Activated naive CD8-positive, alpha-beta T cell treated with anti-CD3 and anti-CD28 coated beads for 36 hours (primary cell): ENCODE data around the gene VPS13D. TPM values are rescaled to one million over a fixed set of nuclear protein-coding genes. Genes with fewer than 3 reads are reported as not detected.
"Not testable (repeated sequence)": the region's sequence is repeated elsewhere in the genome, so short reads cannot be mapped to it uniquely, and the experiment has no call there.

Source experiments
- DNase-seq: peaks from one replicate; pipeline ENCODE4 v3.0.0; 2021
- H3K27ac Mint-ChIP-seq: one replicate; pipeline ENCODE4 v1.8.0; 2022; ENCODE audit warnings: mild to moderate bottlenecking, moderate library complexity, mixed read lengths
- H3K27me3 Mint-ChIP-seq: one replicate; pipeline ENCODE4 v1.8.0; 2022; ENCODE audit warnings: mild to moderate bottlenecking, mixed read lengths
- H3K36me3 Mint-ChIP-seq: one replicate; pipeline ENCODE4 v1.8.0; 2021; ENCODE audit warnings: mild to moderate bottlenecking, mixed read lengths
- H3K4me1 Mint-ChIP-seq: one replicate; pipeline ENCODE4 v1.8.0; 2021; ENCODE audit warnings: mixed read lengths
- H3K4me3 Mint-ChIP-seq: one replicate; pipeline ENCODE4 v1.8.0; 2022; ENCODE audit warnings: mild to moderate bottlenecking, moderate library complexity, mixed read lengths
- H3K9me3 Mint-ChIP-seq: one replicate; pipeline ENCODE4 v1.8.0; 2022; ENCODE audit warnings: mixed read lengths
- total RNA-seq, 2 experiments: library from RNA; stranded (reverse); gene quantifications; one replicate each; pipeline ENCODE4 v1.2.3, GENCODE V29; 2021

Gene VPS13D
- total RNA-seq, 2 experiments from 2014 or later: 27.7 to 29.1 TPM

DNA sequence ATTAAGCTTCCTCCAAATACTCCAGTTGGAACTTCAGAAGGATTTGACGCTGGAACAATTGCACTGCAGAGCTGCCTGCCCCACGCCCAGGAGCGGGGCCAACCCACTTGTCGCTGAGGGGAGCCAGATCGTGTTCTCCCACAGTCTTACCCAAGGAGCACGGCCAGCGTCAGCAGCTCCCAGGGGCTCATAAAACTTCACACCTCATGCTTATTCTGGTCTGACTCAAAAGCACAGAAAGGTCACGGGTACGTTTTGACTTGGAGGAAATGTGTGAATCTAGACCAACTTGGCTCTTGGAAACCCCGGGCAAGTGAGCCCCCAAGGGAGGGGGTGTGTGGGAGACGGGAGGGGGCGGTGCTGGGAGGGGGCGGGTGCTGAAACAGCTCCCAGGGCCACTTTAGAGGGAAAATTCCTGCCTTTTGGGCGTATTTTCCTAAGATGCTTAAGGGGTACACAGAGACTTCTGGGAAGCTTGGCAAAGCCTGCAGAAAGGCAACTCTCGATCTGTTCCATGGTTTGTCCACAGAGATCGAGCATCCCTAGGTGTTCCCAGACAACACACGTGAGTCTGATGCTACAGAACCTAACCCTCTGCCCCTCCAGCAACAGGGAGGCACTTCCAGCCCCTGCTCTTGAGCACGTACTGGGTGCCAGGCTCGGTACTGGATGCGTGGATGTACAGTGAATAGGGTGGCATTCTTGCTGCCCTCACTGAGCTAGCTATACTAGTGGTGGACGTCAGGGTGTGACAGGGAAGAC is 289.3 kb downstream of the VPS13D start:
- H3K27me3 Mint-ChIP-seq: no peaks in the 10 kb centered on the region
- H3K36me3 Mint-ChIP-seq: peaks cover 39% of the 10 kb centered on the region
- H3K4me1 Mint-ChIP-seq: peaks cover 43% of the 10 kb centered on the region
- peak overlapping the region; percentile 26 for H3K4me3 Mint-ChIP-seq
- peaks cover 1% of the 10 kb centered on the region for H3K9me3 Mint-ChIP-seq
- peak overlapping the region; percentile 83 for H3K27ac Mint-ChIP-seq
- peak; percentile 78 for DNase-seq

DNA sequence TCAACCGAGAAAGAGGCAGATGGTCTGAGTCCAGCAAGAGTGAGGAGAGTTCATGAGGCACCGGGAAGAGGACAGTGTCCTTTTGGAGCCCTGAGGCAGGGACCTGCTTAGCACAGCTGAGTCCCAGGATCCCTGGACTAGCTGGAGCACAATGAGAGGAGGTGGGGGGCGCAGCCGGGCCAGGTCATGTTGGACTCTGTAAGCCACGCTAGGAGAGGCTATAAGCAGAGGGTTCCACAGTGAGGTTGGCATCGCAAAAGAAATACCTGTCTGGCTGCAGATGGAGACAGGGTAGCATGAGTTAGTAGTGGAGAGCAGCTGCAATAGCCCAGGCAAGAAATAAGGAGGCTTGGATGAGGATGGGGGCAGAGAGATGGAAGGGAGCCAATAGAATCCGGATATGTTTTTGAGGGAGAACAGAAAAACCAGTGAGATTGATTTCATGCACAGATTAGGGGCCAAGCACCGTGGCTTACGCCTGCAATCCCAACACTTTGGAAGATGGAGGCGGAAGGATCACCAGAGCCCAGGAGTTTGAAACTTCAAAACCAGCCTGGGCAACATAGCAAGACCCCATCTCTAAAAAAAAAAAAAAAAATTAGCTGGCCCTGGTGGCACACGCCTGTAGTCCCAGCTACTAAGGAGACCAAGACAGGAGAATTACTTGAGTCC is 290.0 kb downstream of the VPS13D start:
- Mint-ChIP-seq H3K4me3 (no peak overlapping the region), H3K27ac (peak overlapping the region; percentile 47), H3K36me3 (peaks cover 35% of the 10 kb centered on the region), H3K4me1 (peaks cover 35% of the 10 kb centered on the region), H3K27me3 (no peaks in the 10 kb centered on the region), H3K9me3 (peaks cover 4% of the 10 kb centered on the region)
- no peak for DNase-seq

DNA sequence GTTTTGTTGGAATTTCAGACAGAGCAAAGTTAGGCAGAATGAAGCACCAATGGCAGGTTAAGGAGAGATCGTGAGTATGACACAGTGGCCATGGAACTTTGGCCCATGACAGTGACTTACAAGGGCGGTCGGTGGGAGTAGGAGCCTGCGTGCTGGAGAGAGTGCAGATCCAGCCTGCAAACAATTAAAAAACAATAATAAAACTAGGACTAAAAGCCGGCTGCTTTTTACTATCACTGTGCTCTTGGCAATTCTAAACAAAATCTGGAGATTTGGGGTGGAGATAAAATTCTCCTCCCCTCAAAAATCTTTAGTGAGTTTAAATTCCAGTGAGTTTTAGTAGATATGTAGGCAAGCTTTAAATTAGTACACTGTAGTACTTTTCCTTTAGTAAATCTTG is 291.3 kb downstream of the VPS13D start:
- peaks cover 4% of the 10 kb centered on the region for H3K9me3 Mint-ChIP-seq
- no peak for DNase-seq
- H3K4me3 Mint-ChIP-seq: no peak overlapping the region
- peaks cover 32% of the 10 kb centered on the region for H3K36me3 Mint-ChIP-seq
- H3K27me3 Mint-ChIP-seq: no peaks in the 10 kb centered on the region
- peaks cover 35% of the 10 kb centered on the region for H3K4me1 Mint-ChIP-seq
- no peak overlapping the region for H3K27ac Mint-ChIP-seq

DNA sequence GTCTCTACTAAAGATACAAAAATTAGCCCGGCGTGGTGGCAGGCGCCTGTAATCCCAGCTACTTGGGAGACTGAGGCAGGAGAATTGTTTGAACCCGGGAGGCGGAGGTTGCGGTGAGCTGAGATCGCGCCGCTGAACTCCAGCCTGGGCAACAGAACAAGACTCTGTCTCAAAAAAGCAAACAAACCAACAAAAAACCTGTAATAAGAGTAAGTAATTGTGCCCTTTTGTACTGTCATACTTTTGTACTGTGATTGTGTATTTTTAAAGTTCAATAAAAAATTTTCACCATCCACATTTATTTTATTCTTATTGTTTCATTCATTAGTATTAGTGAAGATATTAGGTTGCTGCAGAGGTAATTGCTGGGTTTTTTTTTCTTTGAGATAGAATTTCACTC is 292.9 kb downstream of the VPS13D start:
- DNase-seq, H3K27ac Mint-ChIP-seq, H3K4me3 Mint-ChIP-seq, H3K9me3 Mint-ChIP-seq, H3K27me3 Mint-ChIP-seq: not testable (repeated sequence)
- H3K36me3 Mint-ChIP-seq: peaks cover 25% of the 10 kb centered on the region
- H3K4me1 Mint-ChIP-seq: peaks cover 27% of the 10 kb centered on the region

DNA sequence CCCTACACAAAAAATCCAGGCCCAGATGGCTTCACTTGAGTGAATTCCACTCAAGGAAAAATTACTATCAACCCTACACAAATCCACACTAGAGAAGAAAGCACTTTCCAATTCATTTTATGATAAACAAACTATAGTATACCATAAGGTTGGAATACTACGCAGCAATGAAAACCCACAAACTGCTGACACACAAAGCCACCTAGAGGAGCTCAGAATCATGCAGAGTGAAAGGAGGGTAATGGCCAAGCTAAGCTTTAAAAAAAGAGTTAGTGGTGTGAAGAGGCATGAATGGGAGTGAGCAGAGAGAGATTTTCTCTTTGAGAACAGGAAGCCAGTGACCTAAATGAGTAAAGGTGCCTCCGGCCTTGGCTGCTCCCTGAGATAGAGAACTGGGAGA is 294.4 kb downstream of the VPS13D start:
- H3K27me3 Mint-ChIP-seq: no peaks in the 10 kb centered on the region
- H3K9me3 Mint-ChIP-seq: peaks cover 4% of the 10 kb centered on the region
- peaks cover 22% of the 10 kb centered on the region for H3K36me3 Mint-ChIP-seq
- DNase-seq: no peak
- H3K27ac Mint-ChIP-seq: no peak overlapping the region
- no peak overlapping the region for H3K4me3 Mint-ChIP-seq
- peaks cover 15% of the 10 kb centered on the region for H3K4me1 Mint-ChIP-seq

DNA sequence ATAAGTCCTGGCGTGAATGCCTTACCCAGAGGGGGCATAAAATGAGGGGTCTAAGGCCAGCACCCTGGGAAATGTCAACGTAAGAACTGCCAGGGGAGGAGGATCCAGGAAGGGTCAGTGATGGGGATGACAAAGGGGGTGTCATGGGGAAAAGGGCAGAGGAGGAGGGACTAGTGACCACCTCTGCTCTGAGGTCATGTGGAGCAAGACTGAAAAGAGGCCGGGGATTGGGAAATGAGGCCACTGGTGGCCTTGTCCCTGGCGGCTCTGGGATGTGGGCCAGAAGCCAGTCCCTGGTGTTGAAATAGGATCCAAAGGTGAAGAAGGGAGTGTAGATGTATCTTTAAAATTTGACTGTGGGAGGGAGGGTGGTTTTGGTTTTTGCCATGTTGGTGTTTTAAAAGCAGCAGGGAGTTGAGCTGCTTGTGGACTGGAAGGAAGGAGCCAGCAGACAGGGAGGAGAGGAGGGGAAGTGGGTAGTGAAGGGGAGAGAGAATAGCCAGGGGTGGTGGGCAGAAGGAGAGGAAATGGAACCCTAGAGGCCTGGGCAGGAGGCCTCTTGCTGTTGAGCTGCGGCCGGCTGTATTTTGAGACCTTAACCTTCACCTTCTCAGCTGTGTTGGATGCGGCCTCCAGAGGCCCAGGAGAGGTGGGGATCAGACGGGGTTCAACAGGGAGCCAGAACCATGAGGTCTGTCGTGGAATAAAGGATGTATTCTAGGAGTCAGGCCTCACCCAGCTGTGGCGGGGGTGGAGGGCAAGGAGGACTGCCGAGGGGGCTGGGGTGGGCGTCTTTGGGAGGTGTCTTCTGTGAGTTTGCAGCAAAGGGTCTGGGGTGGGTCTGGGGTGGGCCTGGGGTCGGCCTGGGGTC is 295.7 kb downstream of the VPS13D start:
- H3K36me3 Mint-ChIP-seq: peaks cover 13% of the 10 kb centered on the region
- H3K9me3 Mint-ChIP-seq: peaks cover 4% of the 10 kb centered on the region
- no peak for DNase-seq
- no peak overlapping the region for H3K4me3 Mint-ChIP-seq
- peak overlapping the region; percentile 52 for H3K27ac Mint-ChIP-seq
- peaks cover 10% of the 10 kb centered on the region for H3K4me1 Mint-ChIP-seq
- H3K27me3 Mint-ChIP-seq: no peaks in the 10 kb centered on the region

DNA sequence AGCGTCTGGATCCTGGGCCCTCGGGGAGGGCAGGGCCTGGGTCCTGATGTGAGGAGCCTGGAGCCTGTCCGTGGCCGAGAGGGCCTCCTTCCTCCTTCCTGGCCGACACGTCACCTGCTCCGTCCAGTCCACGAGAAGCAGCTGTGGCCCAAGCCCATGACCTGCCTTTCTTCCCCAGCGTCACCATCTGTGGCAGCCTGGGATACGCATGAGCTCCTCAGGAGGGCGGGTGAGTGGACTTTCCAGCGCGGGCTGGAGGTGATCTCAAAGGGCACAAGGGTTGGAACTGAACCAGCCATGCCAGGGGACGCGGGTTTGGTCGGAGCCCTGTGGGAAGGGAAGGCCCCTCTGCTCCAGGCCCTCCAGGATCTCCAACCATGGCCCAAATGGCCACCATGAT is 297.7 kb downstream of the VPS13D start:
- no peak for DNase-seq
- Mint-ChIP-seq H3K4me3 (no peak overlapping the region), H3K36me3 (peaks cover 11% of the 10 kb centered on the region), H3K27ac (no peak overlapping the region), H3K9me3 (peaks cover 4% of the 10 kb centered on the region), H3K4me1 (peaks cover 10% of the 10 kb centered on the region), H3K27me3 (no peaks in the 10 kb centered on the region)

DNA sequence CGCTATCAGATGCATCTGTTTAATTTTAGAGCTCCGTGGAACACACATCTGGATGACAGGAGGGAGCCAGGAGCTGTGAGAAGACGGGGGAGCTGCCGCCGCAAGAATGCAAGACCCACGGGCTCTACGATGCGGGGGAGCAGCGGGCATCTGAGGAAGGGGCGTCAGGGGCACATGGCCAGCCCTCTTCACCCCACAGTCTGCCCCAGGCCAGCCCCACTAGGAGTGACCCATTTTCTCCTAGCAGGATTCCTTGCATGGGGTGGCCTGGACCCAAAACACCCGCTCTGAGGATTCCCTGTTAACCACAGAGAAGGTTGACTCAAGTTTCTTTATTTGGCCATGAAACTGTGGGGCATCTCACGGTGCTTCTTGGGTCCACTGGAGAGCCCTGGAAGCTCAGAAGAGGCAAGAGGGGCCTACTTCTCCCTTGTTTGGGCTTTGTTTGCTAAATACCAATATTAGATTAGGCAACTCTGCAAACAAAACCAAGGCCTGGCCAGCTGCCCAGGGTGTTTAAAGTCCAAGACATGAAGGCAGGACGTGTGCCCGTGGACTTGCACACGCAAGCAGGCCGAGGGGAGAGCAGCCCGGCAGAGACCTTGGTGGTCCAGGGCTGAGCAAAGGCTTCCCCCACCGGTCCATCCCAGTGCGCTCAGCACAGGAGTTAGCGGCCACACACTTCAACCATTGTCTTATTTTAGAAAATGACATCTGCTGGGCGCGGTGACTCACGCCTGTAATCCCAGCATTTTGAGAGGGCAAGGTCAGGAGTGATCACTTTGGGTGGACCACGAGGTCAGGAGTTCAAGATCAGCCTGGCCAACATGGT is 298.4 kb downstream of the VPS13D start:
- H3K4me3 Mint-ChIP-seq: no peak overlapping the region
- DNase-seq: no peak
- H3K4me1 Mint-ChIP-seq: peaks cover 10% of the 10 kb centered on the region
- H3K9me3 Mint-ChIP-seq: peaks cover 4% of the 10 kb centered on the region
- H3K27ac Mint-ChIP-seq: no peak overlapping the region
- peaks cover 9% of the 10 kb centered on the region for H3K36me3 Mint-ChIP-seq
- no peaks in the 10 kb centered on the region for H3K27me3 Mint-ChIP-seq

DNA sequence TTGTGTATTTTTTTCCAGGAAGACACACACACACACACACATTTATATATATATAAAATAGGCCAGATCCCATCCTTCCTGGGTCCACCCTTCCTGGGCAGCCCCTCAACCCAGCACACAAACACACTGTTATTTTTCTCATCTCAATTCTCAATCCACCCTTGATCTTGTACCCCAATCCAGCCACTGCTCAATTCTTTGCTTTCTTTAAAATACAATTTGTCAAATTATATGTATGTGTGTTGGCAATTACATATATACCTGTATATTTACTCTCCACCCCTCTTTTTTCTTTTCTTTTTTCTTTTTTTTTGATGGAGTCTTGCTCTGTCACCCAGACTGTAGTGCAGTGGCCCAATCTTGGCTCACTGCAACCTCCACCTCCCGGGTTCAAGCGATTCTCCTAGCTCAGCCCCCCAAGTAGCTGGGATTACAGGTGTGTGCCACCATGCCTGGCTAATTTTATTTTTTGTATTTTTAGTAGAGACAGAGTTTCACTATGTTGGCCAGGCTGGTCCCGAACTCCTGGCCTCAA is 299.9 kb downstream of the VPS13D start:
- Mint-ChIP-seq H3K4me3 (no peak overlapping the region), H3K4me1 (peaks cover 13% of the 10 kb centered on the region), H3K27ac (no peak overlapping the region), H3K27me3 (no peaks in the 10 kb centered on the region), H3K36me3 (peaks cover 3% of the 10 kb centered on the region), H3K9me3 (no peaks in the 10 kb centered on the region)
- no peak for DNase-seq

DNA sequence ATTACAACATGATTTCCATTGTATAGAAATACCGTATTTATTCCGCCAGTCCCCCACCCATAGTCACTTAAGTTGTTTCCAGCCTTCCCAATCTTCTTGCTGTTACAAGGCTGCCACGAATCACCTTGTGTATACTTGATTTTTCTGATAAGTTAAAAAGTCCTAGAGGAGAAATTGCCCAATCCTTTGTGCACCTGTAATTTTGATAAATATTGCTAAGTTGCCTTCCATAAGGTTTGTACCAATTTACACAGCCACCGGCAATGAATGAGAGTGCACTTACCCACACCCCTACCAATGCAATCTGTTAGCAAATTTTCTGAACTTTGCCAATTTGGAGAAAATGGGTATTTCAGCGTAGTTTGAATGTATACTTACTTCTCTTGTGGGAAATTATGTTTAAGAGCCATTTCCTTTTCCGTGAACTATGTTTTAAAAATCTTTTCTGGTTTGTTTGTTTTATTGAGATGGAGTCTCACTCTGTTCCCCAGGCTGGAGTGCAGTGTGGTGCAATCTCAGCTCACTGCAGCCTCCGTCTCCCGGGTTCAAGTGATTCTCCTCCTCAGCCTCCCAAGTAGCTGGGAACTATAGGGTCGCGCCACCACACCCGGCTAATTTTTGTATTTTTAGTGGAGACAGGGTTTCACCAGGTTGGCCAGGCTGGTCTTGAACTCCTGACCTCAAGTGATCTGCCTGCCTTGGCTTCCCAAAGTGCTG is 300.8 kb downstream of the VPS13D start:
- Mint-ChIP-seq H3K4me1 (peaks cover 10% of the 10 kb centered on the region), H3K4me3 (no peak overlapping the region), H3K27ac (no peak overlapping the region), H3K9me3 (peaks cover 5% of the 10 kb centered on the region), H3K27me3 (no peaks in the 10 kb centered on the region), H3K36me3 (peaks cover 5% of the 10 kb centered on the region)
- no peak for DNase-seq

DNA sequence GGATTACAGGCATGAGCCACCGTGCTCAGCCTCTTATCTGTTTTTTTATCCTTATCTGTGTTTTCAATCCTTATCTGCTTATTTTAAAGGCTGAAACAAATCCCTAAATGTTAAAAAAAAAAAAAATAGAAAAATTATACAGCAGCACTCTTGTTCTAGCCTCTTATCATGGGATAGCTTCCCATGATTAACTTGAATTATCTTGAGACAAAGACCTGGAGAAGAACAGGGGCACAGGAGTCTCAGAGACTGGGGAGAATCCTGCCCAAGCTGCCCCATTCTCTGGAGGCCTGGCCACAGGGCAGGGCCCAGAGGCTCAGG is 301.3 kb downstream of the VPS13D start:
- H3K27me3 Mint-ChIP-seq: no peaks in the 10 kb centered on the region
- H3K36me3 Mint-ChIP-seq: peaks cover 7% of the 10 kb centered on the region
- H3K4me1 Mint-ChIP-seq: peaks cover 10% of the 10 kb centered on the region
- no peak overlapping the region for H3K27ac Mint-ChIP-seq
- H3K9me3 Mint-ChIP-seq: peaks cover 8% of the 10 kb centered on the region
- no peak for DNase-seq
- no peak overlapping the region for H3K4me3 Mint-ChIP-seq

DNA sequence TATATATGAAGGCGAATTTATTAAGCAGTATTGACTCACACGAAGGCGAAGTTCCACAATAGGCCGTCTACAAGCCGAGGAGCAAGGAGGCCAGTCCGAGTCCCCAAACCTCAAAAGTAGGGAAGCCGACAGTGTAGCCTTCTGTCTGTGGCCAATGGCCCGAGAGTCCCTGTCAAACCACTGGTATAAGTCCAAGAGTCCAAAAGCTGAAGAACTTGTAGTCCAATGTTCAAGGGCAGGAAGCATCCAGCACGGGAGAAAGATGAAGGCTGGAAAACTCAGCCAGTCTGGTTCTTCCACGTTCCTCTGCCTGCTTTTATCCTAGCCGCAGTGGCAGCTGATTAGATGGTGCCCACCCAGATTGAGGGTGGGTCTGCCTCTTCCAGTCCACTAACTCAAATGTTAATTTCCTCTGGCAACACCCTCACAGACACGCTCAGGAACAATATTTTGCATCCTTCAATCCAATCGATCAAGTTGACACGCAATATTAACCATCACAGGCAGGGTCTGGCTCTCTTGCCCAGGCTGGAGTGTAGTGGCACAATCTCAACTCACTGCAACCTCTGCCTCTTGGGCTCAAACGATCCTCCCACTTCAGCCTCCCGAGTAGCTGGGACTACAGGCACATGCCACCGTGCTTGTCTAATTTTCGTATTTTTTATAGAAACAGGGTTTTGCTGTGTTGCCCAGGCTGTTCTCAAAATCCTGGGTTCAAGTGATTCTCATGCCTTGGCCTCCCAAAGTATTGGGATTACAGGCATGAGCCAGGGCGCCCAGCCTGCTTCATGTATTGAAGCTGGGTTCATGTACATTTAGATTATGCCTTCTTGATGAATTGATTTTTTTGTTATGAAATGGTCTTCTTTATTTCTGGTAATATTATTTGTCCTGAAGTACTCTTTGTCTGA is 302.8 kb downstream of the VPS13D start:
- Mint-ChIP-seq H3K36me3 (peaks cover 20% of the 10 kb centered on the region), H3K27me3 (no peaks in the 10 kb centered on the region), H3K27ac (no peak overlapping the region), H3K4me1 (peaks cover 10% of the 10 kb centered on the region), H3K4me3 (no peak overlapping the region), H3K9me3 (peaks cover 19% of the 10 kb centered on the region)
- DNase-seq: no peak

DNA sequence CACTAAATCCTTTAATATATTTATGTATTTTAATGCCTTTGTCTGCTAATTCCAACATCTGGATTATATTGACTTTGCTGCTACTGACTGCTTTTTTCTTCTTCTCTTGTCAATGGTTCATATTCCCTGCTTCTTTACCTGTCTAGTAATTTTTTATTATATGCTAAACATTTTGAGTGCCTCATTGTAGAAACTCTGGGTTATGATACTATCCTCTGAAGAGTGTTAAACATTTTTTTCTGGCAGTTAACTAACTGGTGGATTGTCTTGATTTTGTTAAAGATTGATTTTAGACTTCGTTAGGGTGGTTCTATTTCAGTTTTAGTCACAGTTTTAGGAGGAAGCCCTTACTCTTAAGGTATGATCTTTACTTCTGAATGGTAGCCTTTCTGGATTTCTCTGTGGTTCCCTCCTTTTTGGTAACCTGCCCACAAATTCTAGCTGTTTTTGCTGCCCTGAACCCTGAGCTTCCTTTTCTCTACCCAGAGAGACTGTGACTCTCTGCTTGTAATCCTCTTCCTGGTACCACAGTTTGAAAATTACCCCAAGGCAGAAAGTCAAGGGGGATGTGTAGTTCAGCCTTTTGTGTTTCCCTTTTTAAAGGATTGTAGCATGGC is 306.3 kb downstream of the VPS13D start:
- no peak overlapping the region for H3K4me3 Mint-ChIP-seq
- peaks cover 23% of the 10 kb centered on the region for H3K36me3 Mint-ChIP-seq
- no peak overlapping the region for H3K27ac Mint-ChIP-seq
- H3K4me1 Mint-ChIP-seq: peaks cover 3% of the 10 kb centered on the region
- peaks cover 19% of the 10 kb centered on the region for H3K9me3 Mint-ChIP-seq
- no peaks in the 10 kb centered on the region for H3K27me3 Mint-ChIP-seq
- no peak for DNase-seq
